Measurements from ENCODE around the gene GPR141. TPM values are rescaled to one million over a fixed set of nuclear protein-coding genes. Genes with fewer than 3 reads are reported as not detected.

Gene GPR141
- total and polyA plus RNA-seq, 9 of the 15 experiments (the other 6 are each of a cell fraction or from before 2014, with no cell fraction given) = not detected

DNA sequence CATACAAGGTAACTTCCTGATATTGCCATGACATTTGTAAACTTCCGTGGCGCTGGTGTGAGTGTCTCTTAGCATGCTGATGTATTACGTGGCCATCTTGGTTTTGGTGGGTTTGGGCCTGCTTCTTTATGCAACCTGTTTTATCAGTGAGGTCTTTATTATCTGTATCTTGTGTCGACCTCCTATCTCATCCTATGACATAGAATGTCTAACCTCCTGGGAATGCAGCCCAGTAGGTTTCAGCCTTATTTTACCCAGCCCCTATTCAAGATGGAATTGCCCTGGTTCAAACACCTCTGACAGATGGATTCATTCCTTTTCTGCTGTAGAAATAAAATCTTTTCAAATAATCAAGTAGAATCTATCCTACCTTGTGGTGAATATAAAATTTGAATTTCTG lies 23.0 kb upstream of the GPR141 start:
- no peaks in the 10 kb centered on the region for H3K9me1 ChIP-seq (ENCODE audit: control insufficient read depth, insufficient read depth, low read length)
- in situ Hi-C loops (cut with MboI) = no loop called here
- DNase-seq (ENCODE audit: extremely low read depth in 1 of 4, low spot score in 3 of 4) (no peak), FAIRE-seq (no peak), ATAC-seq (no peak)
- H3K79me2 ChIP-seq (ENCODE audit: control insufficient read depth, insufficient read depth, low read length) = no peaks in the 10 kb centered on the region
- WGBS (ENCODE audit: insufficient coverage, low coverage, missing lambda C conversion rate) = 2% methylated on average over 4 of the region's 4 CpGs
- H2AFZ ChIP-seq (ENCODE audit: low read depth, low read length) = peak overlapping the region; percentile 36; the same call in 1 of the 2 replicates
- H3K27me3 ChIP-seq (ENCODE audit: control insufficient read depth in 2 of 2, insufficient read depth in 2 of 2, low read length in 2 of 2) = peaks cover 0 to 3% of the 10 kb centered on the region in 2 experiments; a peak in 1 of 5 replicates
- H4K20me1 ChIP-seq (replicated peaks; ENCODE audit: control insufficient read depth, insufficient read depth, low read length) = no peaks in the 10 kb centered on the region
- CTCF ChIA-PET (ENCODE audit: low intra/inter-chr PET ratio) = no interaction called here
- no peaks in the 10 kb centered on the region; a peak in 1 of 5 replicates for H3K4me1 ChIP-seq (replicated peaks in 1 of 2; ENCODE audit: control insufficient read depth in 2 of 2, insufficient read depth in 2 of 2, low read length in 2 of 2)
- BruUV-seq (replicated peaks) = no TSS peak
- no peak overlapping the region for H3K4me3 ChIP-seq
- no peak overlapping the region for H3K9ac ChIP-seq (ENCODE audit: insufficient read depth in 1 of 2, low read depth in 2 of 2, low read length in 2 of 2)
- intact Hi-C loops (cut with micrococcal nuclease) = no loop called here
- POLR2A ChIA-PET = no interaction called here
- H3K4me2 ChIP-seq (ENCODE audit: insufficient read depth, low read length) = no peak overlapping the region
- no peak overlapping the region for H3K27ac ChIP-seq (ENCODE audit: extremely low read depth, low read depth, low read length)
- H3K36me3 ChIP-seq (ENCODE audit: control insufficient read depth, insufficient read depth, low read length) = no peaks in the 10 kb centered on the region
- no peaks in the 10 kb centered on the region for H3K9me3 ChIP-seq (replicated peaks; ENCODE audit: control insufficient read depth, insufficient read depth, low read depth, low read length)
- no peak for TF ChIP-seq ZSCAN32 (CRISPR knock-in tag; IDR thresholded peaks at IDR 0.05)
- TF ChIP-seq, protein P1, sequence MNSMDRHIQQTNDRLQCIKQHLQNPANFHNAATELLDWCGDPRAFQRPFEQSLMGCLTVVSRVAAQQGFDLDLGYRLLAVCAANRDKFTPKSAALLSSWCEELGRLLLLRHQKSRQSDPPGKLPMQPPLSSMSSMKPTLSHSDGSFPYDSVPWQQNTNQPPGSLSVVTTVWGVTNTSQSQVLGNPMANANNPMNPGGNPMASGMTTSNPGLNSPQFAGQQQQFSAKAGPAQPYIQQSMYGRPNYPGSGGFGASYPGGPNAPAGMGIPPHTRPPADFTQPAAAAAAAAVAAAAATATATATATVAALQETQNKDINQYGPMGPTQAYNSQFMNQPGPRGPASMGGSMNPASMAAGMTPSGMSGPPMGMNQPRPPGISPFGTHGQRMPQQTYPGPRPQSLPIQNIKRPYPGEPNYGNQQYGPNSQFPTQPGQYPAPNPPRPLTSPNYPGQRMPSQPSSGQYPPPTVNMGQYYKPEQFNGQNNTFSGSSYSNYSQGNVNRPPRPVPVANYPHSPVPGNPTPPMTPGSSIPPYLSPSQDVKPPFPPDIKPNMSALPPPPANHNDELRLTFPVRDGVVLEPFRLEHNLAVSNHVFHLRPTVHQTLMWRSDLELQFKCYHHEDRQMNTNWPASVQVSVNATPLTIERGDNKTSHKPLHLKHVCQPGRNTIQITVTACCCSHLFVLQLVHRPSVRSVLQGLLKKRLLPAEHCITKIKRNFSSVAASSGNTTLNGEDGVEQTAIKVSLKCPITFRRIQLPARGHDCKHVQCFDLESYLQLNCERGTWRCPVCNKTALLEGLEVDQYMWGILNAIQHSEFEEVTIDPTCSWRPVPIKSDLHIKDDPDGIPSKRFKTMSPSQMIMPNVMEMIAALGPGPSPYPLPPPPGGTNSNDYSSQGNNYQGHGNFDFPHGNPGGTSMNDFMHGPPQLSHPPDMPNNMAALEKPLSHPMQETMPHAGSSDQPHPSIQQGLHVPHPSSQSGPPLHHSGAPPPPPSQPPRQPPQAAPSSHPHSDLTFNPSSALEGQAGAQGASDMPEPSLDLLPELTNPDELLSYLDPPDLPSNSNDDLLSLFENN (IDR thresholded peaks at IDR 0.05; ENCODE audit: low read depth in 2 of 2, low read length in 2 of 2) = no peak
- TF ChIP-seq, protein P2, sequence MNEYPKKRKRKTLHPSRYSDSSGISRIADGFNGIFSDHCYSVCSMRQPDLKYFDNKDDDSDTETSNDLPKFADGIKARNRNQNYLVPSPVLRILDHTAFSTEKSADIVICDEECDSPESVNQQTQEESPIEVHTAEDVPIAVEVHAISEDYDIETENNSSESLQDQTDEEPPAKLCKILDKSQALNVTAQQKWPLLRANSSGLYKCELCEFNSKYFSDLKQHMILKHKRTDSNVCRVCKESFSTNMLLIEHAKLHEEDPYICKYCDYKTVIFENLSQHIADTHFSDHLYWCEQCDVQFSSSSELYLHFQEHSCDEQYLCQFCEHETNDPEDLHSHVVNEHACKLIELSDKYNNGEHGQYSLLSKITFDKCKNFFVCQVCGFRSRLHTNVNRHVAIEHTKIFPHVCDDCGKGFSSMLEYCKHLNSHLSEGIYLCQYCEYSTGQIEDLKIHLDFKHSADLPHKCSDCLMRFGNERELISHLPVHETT (CRISPR knock-in tag; conservative IDR thresholded peaks at IDR 0.05 in 1 of 2, IDR thresholded peaks at IDR 0.05 in 1 of 2) = peak in 1 of 2 experiments; percentile 78; a peak in 2 of 4 replicates
- TF ChIP-seq ERF (CRISPR knock-in tag; IDR thresholded peaks at IDR 0.05) = no peak
- TF ChIP-seq CREB3 (tag; conservative IDR thresholded peaks at IDR 0.05; ENCODE audit: low read depth) = 0 out of 2 replicates have a peak, but pooled peaks have one; percentile 41
- no peak for TF ChIP-seq HNRNPK (IDR thresholded peaks at IDR 0.05; ENCODE audit: low read depth, low read length, poor library complexity, severe bottlenecking)
- TF ChIP-seq U2AF1 (optimal IDR thresholded peaks at IDR 0.05; ENCODE audit: low read depth, low read length) = no peak
- TF ChIP-seq, protein P3, sequence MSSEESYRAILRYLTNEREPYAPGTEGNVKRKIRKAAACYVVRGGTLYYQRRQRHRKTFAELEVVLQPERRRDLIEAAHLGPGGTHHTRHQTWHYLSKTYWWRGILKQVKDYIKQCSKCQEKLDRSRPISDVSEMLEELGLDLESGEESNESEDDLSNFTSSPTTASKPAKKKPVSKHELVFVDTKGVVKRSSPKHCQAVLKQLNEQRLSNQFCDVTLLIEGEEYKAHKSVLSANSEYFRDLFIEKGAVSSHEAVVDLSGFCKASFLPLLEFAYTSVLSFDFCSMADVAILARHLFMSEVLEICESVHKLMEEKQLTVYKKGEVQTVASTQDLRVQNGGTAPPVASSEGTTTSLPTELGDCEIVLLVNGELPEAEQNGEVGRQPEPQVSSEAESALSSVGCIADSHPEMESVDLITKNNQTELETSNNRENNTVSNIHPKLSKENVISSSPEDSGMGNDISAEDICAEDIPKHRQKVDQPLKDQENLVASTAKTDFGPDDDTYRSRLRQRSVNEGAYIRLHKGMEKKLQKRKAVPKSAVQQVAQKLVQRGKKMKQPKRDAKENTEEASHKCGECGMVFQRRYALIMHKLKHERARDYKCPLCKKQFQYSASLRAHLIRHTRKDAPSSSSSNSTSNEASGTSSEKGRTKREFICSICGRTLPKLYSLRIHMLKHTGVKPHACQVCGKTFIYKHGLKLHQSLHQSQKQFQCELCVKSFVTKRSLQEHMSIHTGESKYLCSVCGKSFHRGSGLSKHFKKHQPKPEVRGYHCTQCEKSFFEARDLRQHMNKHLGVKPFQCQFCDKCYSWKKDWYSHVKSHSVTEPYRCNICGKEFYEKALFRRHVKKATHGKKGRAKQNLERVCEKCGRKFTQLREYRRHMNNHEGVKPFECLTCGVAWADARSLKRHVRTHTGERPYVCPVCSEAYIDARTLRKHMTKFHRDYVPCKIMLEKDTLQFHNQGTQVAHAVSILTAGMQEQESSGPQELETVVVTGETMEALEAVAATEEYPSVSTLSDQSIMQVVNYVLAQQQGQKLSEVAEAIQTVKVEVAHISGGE (CRISPR knock-in tag; IDR thresholded peaks at IDR 0.05) = 0 out of 6 replicates have a peak, but pooled peaks of 1 of the 3 experiments have one; percentile 36
- TF ChIP-seq NFIC (IDR thresholded peaks at IDR 0.05) = no peak
- TF ChIP-seq GATA2 (CRISPR knock-in tag; IDR thresholded peaks at IDR 0.05) = no peak
- no peak for TF ChIP-seq SRSF3 (IDR thresholded peaks at IDR 0.05; ENCODE audit: insufficient read depth, low read length)

All from K562 (cell line).